Measurements from ENCODE around the gene ENTREP1.

ENTREP1 gene

GRCh38 chr9:69319324-69320025 lies 5.5 kb upstream of the ENTREP1 start:
- no peak for DNase-seq (ENCODE audit: low read depth, low spot score)

- no peak for DNase-seq (ENCODE audit: low read depth, low spot score)
Observed at GRCh38 chr9:69322256-69322655, 2.8 kb upstream of the ENTREP1 start.

- no peak for DNase-seq (ENCODE audit: low read depth, low spot score)
Observed at GRCh38 chr9:69323861-69324260, 1.2 kb upstream of the ENTREP1 start.

GRCh38 chr9:69325409-69326212 lies 596 bp downstream of the ENTREP1 start:
- no peak for DNase-seq (ENCODE audit: low read depth, low spot score)

- no peak for DNase-seq (ENCODE audit: low read depth, low spot score)
Observed at GRCh38 chr9:69326261-69326660, 1.2 kb downstream of the ENTREP1 start.

GRCh38 chr9:69330580-69330979 lies 5.6 kb downstream of the ENTREP1 start:
- DNase-seq (ENCODE audit: low read depth, low spot score) = no peak

GRCh38 chr9:69331444-69331843 lies 6.4 kb downstream of the ENTREP1 start:
- DNase-seq (ENCODE audit: low read depth, low spot score) = no peak

- no peak for DNase-seq (ENCODE audit: low read depth, low spot score)
Observed at GRCh38 chr9:69332067-69332685, 7.2 kb downstream of the ENTREP1 start.

GRCh38 chr9:69333716-69334115 lies 8.7 kb downstream of the ENTREP1 start:
- no peak for DNase-seq (ENCODE audit: low read depth, low spot score)

- no peak for DNase-seq (ENCODE audit: low read depth, low spot score)
Observed at GRCh38 chr9:69334317-69334716, 9.3 kb downstream of the ENTREP1 start.

GRCh38 chr9:69339620-69340019 lies 14.6 kb downstream of the ENTREP1 start:
- DNase-seq (ENCODE audit: low read depth, low spot score) = no peak

- DNase-seq (ENCODE audit: low read depth, low spot score) = no peak
Observed at GRCh38 chr9:69340631-69341030, 15.6 kb downstream of the ENTREP1 start.

- no peak for DNase-seq (ENCODE audit: low read depth, low spot score)
Observed at GRCh38 chr9:69342769-69343168, 17.8 kb downstream of the ENTREP1 start.

- DNase-seq (ENCODE audit: low read depth, low spot score) = no peak
Observed at GRCh38 chr9:69344459-69344858, 19.4 kb downstream of the ENTREP1 start.

GRCh38 chr9:69346596-69347390 lies 21.8 kb downstream of the ENTREP1 start:
- no peak for DNase-seq (ENCODE audit: low read depth, low spot score)

GRCh38 chr9:69347607-69348006 lies 22.6 kb downstream of the ENTREP1 start:
- no peak for DNase-seq (ENCODE audit: low read depth, low spot score)

- DNase-seq (ENCODE audit: low read depth, low spot score) = no peak
Observed at GRCh38 chr9:69351227-69351626, 26.2 kb downstream of the ENTREP1 start.

GRCh38 chr9:69355232-69355631 lies 30.2 kb downstream of the ENTREP1 start:
- DNase-seq (ENCODE audit: low read depth, low spot score) = no peak

- DNase-seq (ENCODE audit: low read depth, low spot score) = no peak
Observed at GRCh38 chr9:69357030-69357775, 32.2 kb downstream of the ENTREP1 start.

- no peak for DNase-seq (ENCODE audit: low read depth, low spot score)
Observed at GRCh38 chr9:69357821-69358220, 32.8 kb downstream of the ENTREP1 start.

- no peak for DNase-seq (ENCODE audit: low read depth, low spot score)
Observed at GRCh38 chr9:69363191-69363590, 38.2 kb downstream of the ENTREP1 start.

Measured in activated naive CD8-positive, alpha-beta T cell treated with anti-CD3 and anti-CD28 coated beads, Interleukin-2, amount 50 U/mL, for 16 hours (primary cell).